PFSK-1 (cell line): Measurements from ENCODE around the gene LIPI.

Experiments used
- SIN3A ChIP-seq: IDR thresholded peaks from 2 replicates; pipeline ENCODE4 v1.6.1; 2012; ENCODE audit warnings: mild to moderate bottlenecking, low read length, moderate library complexity, borderline replicate concordance; ENCODE audit not compliant: insufficient read depth
- TAF1 ChIP-seq: IDR thresholded peaks from 2 replicates; pipeline ENCODE4 v1.6.1; 2012; ENCODE audit warnings: low read length, control low read depth, borderline replicate concordance; ENCODE audit not compliant: insufficient read depth

DNA sequence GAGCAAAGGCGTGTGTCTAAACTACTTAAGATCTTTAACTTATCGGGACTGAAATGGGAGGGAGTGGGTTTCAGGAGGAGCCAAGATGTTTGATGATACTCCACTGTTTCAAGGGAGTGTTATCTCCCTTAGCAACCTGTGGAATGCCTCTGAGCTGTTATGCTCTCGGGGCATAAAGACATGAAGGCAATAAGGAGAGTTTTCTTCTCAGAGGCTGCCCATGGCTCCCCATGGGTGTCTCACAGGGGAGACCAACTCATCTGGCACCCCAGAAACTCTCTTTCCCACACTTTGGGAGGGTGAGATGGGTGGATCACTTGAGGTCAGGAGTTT, 130.0 kb downstream of the LIPI start:
- TF ChIP-seq TAF1 (no peak), SIN3A (no peak)
